GM19455 (cell line): ENCODE data around the gene GMPR2.
"Not testable (repeated sequence)": the region's sequence is repeated elsewhere in the genome, so short reads cannot be mapped to it uniquely, and the experiment has no call there.

Experiments
- ATAC-seq: cut with Tn5 transposase; IDR thresholded peaks from one replicate; pipeline ENCODE4 v1.9.1; 2021; ENCODE audit not compliant: unreplicated experiment

Gene GMPR2

GRCh38 chr14:24226473-24226872 is 6.3 kb upstream of the GMPR2 start:
- ATAC-seq = no peak

- no peak for ATAC-seq
Measured at GRCh38 chr14:24228902-24229301, 3.8 kb upstream of the GMPR2 start.

- ATAC-seq = no peak
Measured at GRCh38 chr14:24231263-24232120, 1.2 kb upstream of the GMPR2 start.

GRCh38 chr14:24232121-24232644 is 546 bp upstream of the GMPR2 start, which contains the start of gene NEDD8:
Gene NEDD8, minus strand, starts transcription at chr14:24232367. Its CDS starts 100 bp downstream, at chr14:24232267.
- ATAC-seq = peak; percentile 71

- no peak for ATAC-seq
Measured at GRCh38 chr14:24233538-24233866, 773 bp downstream of the GMPR2 start.

GRCh38 chr14:24234095-24235005 is 1.6 kb downstream of the GMPR2 start:
- no peak for ATAC-seq

- ATAC-seq = no peak
Measured at GRCh38 chr14:24235804-24236688, 3.3 kb downstream of the GMPR2 start.

- ATAC-seq = no peak
Measured at GRCh38 chr14:24236689-24237462, 4.1 kb downstream of the GMPR2 start.

GRCh38 chr14:24237463-24237955 is 4.8 kb downstream of the GMPR2 start:
- no peak for ATAC-seq

GRCh38 chr14:24238123-24238522 is 5.4 kb downstream of the GMPR2 start:
- no peak for ATAC-seq

- no peak for ATAC-seq
Measured at GRCh38 chr14:24238527-24239037, 5.9 kb downstream of the GMPR2 start.

GRCh38 chr14:24240110-24240918 is 7.6 kb downstream of the GMPR2 start:
- no peak for ATAC-seq

GRCh38 chr14:24241829-24242443 is 9.2 kb downstream of the GMPR2 start:
- ATAC-seq = peak; percentile 77

- peak; percentile 1 for ATAC-seq
Measured at GRCh38 chr14:24243336-24243836, 10.7 kb downstream of the GMPR2 start.

- ATAC-seq = not testable (repeated sequence)
Measured at GRCh38 chr14:24245350-24245749, 12.6 kb downstream of the GMPR2 start.

- ATAC-seq = no peak
Measured at GRCh38 chr14:24246765-24247212, 14.1 kb downstream of the GMPR2 start.

- no peak for ATAC-seq
Measured at GRCh38 chr14:24247422-24247821, 14.7 kb downstream of the GMPR2 start.
